Measurements from ENCODE around the gene COTL1.

The COTL1 gene

GRCh38 chr16:84617791-84618580, at the start of gene COTL1:
Gene COTL1 (minus strand): TSS chr16:84618078. CDS start chr16:84617914, 164 bp downstream.
- peak; percentile 97 for DNase-seq

GRCh38 chr16:84665843-84666242, 48.0 kb upstream of the COTL1 start:
- no peak for DNase-seq

- DNase-seq = no peak
These were observed 47.5 kb upstream of the COTL1 start for GRCh38 chr16:84665359-84665758.

DNA sequence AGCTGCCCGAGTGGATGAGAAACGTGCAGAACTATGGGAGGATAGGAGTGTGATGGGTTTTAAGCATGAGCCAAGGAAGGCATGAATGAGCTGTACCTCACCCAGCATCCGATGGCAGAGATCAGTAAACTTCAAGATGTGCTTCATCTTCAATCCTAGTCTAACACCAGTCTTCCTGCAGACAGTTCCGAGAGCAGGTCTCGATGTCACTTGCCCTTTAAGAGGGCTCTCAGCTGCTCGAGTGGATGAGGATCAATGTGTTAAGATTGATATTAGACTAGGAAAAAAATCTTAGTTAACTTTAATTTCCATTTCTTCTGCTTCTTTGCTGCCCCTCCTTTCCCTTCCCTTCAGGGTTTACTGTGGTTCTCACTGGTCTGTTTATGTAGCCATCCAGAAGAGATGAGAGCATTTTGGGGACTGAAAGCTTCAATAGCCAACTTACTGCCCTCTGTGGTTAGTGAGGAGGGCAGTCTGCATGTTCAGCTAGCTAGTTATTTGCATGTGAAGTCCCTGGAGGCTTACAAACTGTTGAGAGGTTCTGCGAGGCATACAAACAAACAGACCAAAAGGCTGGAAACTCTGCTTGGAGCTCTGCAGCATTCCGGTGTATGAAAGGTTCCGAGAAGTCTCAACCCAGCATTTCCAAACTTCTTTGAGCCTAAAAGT, 45.7 kb upstream of the COTL1 start:
- no peak for DNase-seq

DNA sequence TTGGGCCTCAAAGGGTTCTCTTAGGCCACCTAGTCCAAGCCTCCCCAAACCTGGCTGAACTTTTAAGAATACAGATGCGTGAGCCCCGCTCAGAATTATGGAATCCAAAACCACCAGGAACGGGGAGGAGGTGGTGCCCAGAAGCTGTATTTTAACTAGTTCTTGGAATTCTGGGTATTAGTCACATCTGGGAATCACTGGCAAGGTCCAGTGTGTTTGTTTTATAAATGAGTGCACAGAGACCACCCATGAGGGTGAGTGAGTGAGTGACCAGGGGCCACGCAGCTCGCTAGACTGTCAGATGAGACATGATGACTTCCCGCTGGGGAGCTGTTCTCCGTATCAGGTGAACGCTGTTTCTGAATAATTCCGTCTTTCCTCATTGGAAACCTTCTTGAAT, 44.6 kb upstream of the COTL1 start:
- no peak for DNase-seq

- DNase-seq = no peak
These were observed 43.7 kb upstream of the COTL1 start for GRCh38 chr16:84661418-84662060.

DNA sequence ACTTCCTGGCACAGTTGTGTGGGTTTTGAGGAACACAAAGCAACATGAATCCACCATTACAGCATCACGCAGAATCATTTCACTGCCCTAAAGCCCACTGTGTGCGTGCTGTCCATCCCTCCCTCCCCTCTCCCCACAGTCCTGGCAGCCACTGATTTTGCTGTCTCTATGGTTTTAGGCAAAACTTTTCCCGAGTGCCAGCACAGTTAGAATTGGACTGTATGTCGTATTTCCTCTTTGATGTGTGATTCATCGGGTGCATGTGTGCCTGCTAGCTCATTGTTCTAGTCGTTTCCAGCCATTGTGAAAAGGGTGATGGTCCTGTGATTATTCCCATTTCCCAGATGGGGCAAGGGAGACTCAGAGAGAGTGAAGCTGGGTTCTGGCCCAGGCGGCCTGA, 43.1 kb upstream of the COTL1 start:
- no peak for DNase-seq

DNA sequence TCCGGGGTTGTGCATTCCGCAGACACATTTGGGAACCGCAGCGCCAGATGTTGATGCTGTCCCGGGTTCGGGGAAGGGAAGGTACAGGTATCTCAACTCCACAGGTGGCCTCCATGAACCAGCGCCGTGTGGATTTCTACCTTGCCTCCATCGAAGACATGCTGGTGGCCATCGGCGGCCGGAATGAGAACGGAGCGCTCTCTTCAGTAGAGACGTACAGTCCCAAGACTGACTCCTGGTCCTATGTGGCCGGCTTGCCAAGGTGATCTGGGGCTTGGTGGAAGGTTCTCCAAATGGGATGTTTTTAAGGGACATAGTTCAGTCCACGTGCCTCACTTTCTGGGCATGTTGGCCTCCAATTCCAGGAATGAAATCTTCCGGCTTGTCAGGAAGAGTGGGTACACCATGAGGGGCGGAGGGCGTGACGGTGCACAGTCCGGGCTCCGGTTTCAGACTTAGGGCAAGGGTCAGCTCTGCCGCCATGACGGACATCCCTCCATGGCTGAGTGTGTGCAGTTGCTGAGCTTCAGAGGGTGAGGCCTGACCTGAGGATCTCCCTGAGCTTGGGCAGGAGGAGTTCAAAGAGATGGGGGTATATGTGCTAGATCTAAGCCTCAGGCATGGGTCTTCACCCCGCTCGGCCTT, 41.9 kb upstream of the COTL1 start:
- no peak for DNase-seq

- DNase-seq = no peak
These were observed 40.8 kb upstream of the COTL1 start for GRCh38 chr16:84658690-84659089.

GRCh38 chr16:84657229-84657837, 39.5 kb upstream of the COTL1 start:
- no peak for DNase-seq

- no peak for DNase-seq
These were observed 38.8 kb upstream of the COTL1 start for GRCh38 chr16:84656649-84657048.

GRCh38 chr16:84654998-84655397, 37.1 kb upstream of the COTL1 start:
- DNase-seq = no peak

- DNase-seq = no peak
These were observed 36.4 kb upstream of the COTL1 start for GRCh38 chr16:84654238-84654637.

DNA sequence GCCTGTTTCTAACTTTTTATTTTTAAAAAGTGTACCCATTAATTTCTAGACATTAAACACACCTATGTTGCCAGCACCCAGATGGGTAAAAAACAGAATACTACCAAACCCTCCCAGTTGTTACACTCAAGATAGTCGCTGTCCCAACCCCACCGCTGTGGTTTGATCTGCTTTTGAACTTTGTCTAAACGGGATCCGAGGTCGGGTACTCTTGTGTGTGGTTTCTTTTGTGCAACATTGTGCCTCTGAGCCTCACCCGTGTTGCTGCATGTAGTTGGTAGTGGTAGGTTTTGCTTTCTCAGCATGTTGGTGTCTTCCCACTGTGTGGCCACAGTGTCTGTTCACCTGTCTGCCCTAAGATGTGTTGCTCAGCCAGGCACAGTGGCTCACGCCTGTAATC, 34.7 kb upstream of the COTL1 start:
- no peak for DNase-seq

DNA sequence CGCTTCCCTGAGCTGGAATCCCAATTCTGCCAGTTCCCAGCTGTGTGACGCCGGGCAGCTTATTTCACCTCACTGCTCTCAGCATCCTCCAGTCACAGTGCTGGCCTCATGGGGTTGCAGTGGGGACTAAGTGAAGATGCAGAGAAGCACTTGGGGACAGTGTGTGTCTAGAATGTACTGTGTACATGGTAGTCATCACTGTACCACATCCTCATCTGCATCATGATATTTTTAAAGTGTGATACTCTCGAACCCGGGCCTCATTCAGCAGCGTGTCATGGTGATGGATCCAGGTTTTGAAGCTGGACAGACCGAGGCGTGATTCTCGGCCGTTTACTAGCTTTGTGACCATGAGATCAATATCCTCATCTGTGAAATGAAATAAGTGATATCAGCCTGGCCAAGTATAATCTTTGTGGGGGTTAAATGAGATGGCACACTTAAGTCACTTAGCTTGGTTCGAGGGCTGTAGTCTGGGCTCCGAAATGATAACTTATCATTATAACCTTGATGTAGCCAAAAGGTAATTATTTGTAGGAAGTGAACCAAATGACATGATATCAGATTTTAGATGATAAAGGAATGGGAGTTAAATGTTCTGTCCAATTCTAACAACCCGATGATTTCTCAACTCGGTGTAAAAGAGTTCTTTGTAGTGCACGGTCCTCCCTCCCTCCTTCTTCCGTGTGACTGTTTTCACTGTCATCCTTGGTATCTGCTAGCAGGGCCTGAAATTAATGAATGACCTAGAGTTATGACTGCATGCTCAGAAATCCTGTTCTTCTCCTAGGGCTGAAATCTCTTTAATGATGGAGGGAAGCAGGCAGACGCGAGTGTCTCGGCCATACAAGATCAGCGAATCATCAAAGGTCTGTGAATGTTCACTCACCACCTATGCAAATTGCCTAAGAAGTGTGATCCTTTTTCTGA, 32.4 kb upstream of the COTL1 start:
- DNase-seq = no peak

DNA sequence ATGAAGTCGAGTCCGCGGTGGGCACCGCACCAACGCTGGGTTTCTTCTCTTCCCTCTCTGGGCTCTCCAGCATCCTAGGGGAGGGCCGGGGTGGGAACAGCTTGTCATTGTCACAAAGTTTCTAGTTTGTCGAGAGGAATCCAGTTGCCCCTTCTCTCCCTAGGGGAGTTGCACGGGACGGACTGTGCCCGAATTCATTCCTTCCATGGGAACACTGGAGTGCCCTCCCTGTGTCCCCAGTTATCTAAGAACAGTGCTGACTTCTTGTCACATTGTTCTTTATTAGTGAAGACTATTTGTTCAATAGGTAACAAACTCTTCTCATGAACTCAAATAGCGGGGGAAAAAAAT, 31.6 kb upstream of the COTL1 start:
- no peak for DNase-seq

GRCh38 chr16:84648595-84649510, 31.0 kb upstream of the COTL1 start:
- DNase-seq = peak; percentile 83

DNA sequence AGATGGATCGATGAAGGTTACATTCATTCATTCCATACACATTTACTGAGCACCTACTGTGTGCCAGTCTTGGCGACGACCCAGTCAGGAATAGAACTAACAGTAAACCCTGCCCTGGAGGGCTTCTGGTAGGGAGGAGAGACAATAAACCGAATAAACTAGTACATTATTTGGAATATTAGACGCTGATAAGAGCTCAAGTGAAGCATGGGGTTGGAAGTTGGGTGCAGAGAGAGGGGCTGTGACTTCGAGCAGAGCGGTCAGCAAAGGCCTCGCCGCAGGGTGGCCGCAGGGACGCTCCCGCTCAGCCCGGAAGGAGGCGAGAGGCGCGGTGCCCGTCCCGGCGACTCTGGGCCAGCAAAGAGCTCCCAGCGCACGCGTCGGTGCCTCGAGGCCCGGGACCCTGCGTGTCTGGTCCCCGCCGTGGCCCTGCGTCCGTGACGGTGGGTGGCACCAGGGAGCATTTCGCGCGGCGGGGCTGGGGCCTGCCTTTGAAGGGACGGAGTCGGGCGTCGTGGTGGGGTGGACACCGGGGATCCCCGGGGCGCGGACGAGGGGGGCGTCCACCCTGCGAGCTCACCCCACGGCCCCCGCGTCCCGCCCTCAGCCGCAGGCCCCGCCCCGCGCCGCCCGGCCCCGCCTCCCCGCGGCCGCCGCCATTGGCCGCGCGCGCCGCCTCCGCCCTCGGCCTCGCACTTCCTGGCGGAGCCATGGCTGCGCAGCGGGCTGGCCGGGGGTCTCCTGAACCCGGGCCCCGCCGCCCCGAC, 30.1 kb upstream of the COTL1 start, which contains the start of gene KLHL36:
Gene KLHL36 (plus strand): TSS at position 684 of the 767 bp plus-strand sequence. CDS start 2,357 bp downstream, outside the sequence.
- DNase-seq = peak; percentile 92

DNA sequence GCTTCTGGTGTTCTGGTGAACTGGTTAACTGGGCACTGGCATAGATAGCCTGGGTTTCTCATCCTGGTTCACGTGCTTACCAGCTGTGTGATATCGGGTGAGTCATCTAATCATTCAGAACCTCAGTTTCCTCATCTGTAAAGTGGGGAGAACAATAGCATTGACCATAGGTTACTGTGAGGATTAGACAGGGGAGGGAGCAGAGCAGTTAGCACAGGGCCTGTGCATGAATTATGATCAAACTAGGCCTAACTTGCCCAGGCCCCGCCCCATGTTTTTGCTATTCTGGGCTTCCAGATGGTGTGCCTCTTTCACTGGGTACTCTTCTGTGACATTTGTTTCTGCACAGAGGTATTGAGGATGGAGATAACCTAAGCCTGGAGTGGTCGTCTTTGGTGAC, 25.8 kb upstream of the COTL1 start:
- DNase-seq = no peak

- DNase-seq = no peak
These were observed 25.3 kb upstream of the COTL1 start for GRCh38 chr16:84643180-84643583.
